Body of pancreas (tissue), 4 donors: ENCODE results near the gene ZFC3H1. TPM values are rescaled to one million over a fixed set of nuclear protein-coding genes. Genes with fewer than 3 reads are reported as not detected.

Experiments used
- ATAC-seq: fragments of 150-250 bp; one replicate; pipeline ENCODE4 v1.9.1; 2016
- DNase-seq, 4 donors: peaks; one replicate each; pipeline ENCODE4 v3.0.0-alpha.2; 2019
- H3K27ac ChIP-seq, 4 donors: fragments of 200-600 bp; sonication (generic); 1 replicate in 3 of 4; 2 replicates in 1 of 4; pipeline versions ENCODE4 v1.5.1 to v1.6.1; 2016 to 2019; ENCODE audit warnings: mild to moderate bottlenecking in 1 of 4, mixed read lengths in 1 of 4, moderate library complexity in 1 of 4
- H3K27me3 ChIP-seq, 2 donors: fragments of 200-600 bp; sonication (generic); one replicate each; pipeline ENCODE4 v1.6.0; 2016; ENCODE audit warnings: mild to moderate bottlenecking in 1 of 2
- H3K36me3 ChIP-seq, 2 donors: fragments of 200-600 bp; sonication (generic); replicated peaks in 1 of 2; 2 replicates each; pipeline ENCODE4 v1.5.1; 2016; ENCODE audit warnings: low read depth in 2 of 2; ENCODE audit not compliant: insufficient read depth in 1 of 2
- H3K4me1 ChIP-seq: fragments of 200-600 bp; sonication (generic); one replicate; pipeline ENCODE4 v1.6.0; 2016
- H3K4me3 ChIP-seq, 2 donors: fragments of 200-600 bp; sonication (generic); 1 replicate in 1 of 2; 2 replicates in 1 of 2; pipeline ENCODE4 v1.5.1; 2016 to 2019
- H3K9me3 ChIP-seq, 3 donors: fragments of 200-600 bp; sonication (generic); 1 replicate in 2 of 3; 2 replicates in 1 of 3; pipeline ENCODE4 v1.5.1; 2016
- POLR2A ChIP-seq, 3 donors: fragments of 450-650 bp; IDR thresholded peaks; one replicate each; pipeline ENCODE4 v1.6.1; 2016; ENCODE audit warnings: antibody characterized with exemption in 3 of 3, mild to moderate bottlenecking in 2 of 3
- WGBS, 2 donors: methylation state at CpG; one replicate each; pipeline ENCODE4 v1.1.5; 2017; 5-methylcytosine and 5-hydroxymethylcytosine counted together
- intact Hi-C: fragments of 100-400 bp; cut with DNase I; formaldehyde crosslinking; loops from one replicate; pipeline ENCODE4 v1.15.1; 2023
- total RNA-seq, 2 donors: library from RNA; depleted of rRNA; stranded (reverse); fragments of >200 nt; gene quantifications; one replicate each; pipeline ENCODE4 v1.1.0, GENCODE V29; 2016
- TF ChIP-seq, protein P1 (sequence below), 7 experiments: fragments of 450-650 bp in 4 of 7; fragments of 200-600 bp in 3 of 7; sonication (generic) in 3 of 7; IDR thresholded peaks; one replicate each; pipeline ENCODE4 v1.5.1; 2016 to 2019; ENCODE audit warnings: antibody characterized with exemption in 7 of 7

Gene ZFC3H1
- total RNA-seq, 2 donors from 2014 or later = 36.1 to 116 TPM

GRCh38 chr12:71652656-71653055 is 11.0 kb downstream of the ZFC3H1 start:
- H3K36me3 ChIP-seq = peaks cover 2 to 4% of the 10 kb centered on the region in 2 donors
- H3K27ac ChIP-seq = no peak overlapping the region
- H3K9me3 ChIP-seq = no peaks in the 10 kb centered on the region
- H3K27me3 ChIP-seq = no peaks in the 10 kb centered on the region
- no peak for TF ChIP-seq POLR2A (IDR thresholded peaks at IDR 0.05)
- TF ChIP-seq, protein P1, sequence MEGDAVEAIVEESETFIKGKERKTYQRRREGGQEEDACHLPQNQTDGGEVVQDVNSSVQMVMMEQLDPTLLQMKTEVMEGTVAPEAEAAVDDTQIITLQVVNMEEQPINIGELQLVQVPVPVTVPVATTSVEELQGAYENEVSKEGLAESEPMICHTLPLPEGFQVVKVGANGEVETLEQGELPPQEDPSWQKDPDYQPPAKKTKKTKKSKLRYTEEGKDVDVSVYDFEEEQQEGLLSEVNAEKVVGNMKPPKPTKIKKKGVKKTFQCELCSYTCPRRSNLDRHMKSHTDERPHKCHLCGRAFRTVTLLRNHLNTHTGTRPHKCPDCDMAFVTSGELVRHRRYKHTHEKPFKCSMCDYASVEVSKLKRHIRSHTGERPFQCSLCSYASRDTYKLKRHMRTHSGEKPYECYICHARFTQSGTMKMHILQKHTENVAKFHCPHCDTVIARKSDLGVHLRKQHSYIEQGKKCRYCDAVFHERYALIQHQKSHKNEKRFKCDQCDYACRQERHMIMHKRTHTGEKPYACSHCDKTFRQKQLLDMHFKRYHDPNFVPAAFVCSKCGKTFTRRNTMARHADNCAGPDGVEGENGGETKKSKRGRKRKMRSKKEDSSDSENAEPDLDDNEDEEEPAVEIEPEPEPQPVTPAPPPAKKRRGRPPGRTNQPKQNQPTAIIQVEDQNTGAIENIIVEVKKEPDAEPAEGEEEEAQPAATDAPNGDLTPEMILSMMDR (IDR thresholded peaks at IDR 0.05) = no peak
- peaks cover 24% of the 10 kb centered on the region for H3K4me1 ChIP-seq
- intact Hi-C loops = loop anchor here (10.0 kb wide), 1 partner anchor 92 kb away; no protein-coding TSS in a partner anchor
- DNase-seq (no peak), ATAC-seq (no peak)
- 80 to 83% methylated on average over 1 of the region's 1 CpG for WGBS, 2 donors
- H3K4me3 ChIP-seq = no peak overlapping the region

DNA sequence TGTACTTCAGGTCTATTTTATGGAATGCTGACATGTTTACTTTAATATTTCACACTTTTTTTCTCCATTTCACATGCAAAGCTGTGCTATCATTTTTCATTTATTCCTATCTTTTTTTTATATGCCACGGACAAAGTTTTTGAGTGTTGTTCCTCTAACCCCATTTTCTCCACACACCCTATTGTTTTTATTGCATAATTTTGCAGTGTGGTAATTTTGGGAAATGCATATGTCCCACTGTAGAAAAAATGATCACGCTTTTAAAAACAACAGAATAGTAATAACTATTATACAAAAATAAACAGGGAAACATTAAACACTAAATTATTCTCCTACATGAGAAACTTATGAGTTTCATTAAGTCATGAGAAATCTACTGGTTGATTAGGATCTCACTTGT is 14.2 kb downstream of the ZFC3H1 start:
- peaks cover 8% of the 10 kb centered on the region for H3K4me1 ChIP-seq
- no peaks in the 10 kb centered on the region for H3K27me3 ChIP-seq

GRCh38 chr12:71648537-71648936 is 15.1 kb downstream of the ZFC3H1 start:
- TF ChIP-seq POLR2A (IDR thresholded peaks at IDR 0.05) = no peak
- TF ChIP-seq, protein P1 (IDR thresholded peaks at IDR 0.05) = no peak
- Histone ChIP-seq H3K9me3 (no peaks in the 10 kb centered on the region), H3K4me1 (peaks cover 5% of the 10 kb centered on the region), H3K4me3 (no peak overlapping the region), H3K27ac (no peak overlapping the region), H3K27me3 (no peaks in the 10 kb centered on the region), H3K36me3 (peaks cover 0 to 17% of the 10 kb centered on the region in 2 donors)
- 57 to 68% methylated on average over 4 of the region's 4 CpGs for WGBS, 2 donors
- DNase-seq (no peak), ATAC-seq (no peak)
- intact Hi-C loops = no loop called here

More for the DNA sequence above, 14.2 kb downstream of the ZFC3H1 start:
- ATAC-seq (no peak), DNase-seq (no peak)
- H3K36me3 ChIP-seq = peaks cover 0 to 10% of the 10 kb centered on the region in 2 donors
- no peak overlapping the region for H3K27ac ChIP-seq
- TF ChIP-seq, protein P1 (IDR thresholded peaks at IDR 0.05) = no peak
- TF ChIP-seq POLR2A (IDR thresholded peaks at IDR 0.05) = no peak
- WGBS, 2 donors = 76 to 87% methylated on average over 2 of the region's 2 CpGs
- no peaks in the 10 kb centered on the region for H3K9me3 ChIP-seq
- no peak overlapping the region for H3K4me3 ChIP-seq
- intact Hi-C loops = no loop called here

DNA sequence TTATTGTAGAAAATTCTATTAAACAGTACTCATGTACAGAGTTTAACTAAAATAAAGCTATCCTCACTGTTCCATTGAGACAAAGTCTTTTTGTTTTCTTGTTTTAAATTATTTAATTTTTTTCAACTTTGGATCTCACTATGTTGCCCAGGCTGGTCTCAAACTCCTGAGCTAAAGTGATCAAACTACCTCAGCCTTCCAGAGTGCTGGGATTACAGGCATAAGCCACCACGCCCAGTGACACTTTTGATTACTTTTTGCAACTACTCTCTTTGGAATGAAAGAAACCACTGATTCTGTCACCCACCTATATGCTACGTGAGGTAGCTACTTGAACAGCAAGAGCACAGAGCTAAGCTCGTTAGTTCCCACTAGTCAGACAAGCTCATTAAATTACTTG is 17.1 kb downstream of the ZFC3H1 start:
- Histone ChIP-seq H3K4me3 (no peak overlapping the region), H3K9me3 (no peaks in the 10 kb centered on the region), H3K36me3 (peaks cover 0 to 26% of the 10 kb centered on the region in 2 donors), H3K4me1 (peaks cover 5% of the 10 kb centered on the region), H3K27me3 (no peaks in the 10 kb centered on the region), H3K27ac (no peak overlapping the region)
- TF ChIP-seq POLR2A (IDR thresholded peaks at IDR 0.05) = no peak
- TF ChIP-seq, protein P1 (IDR thresholded peaks at IDR 0.05) = no peak
- DNase-seq (no peak), ATAC-seq (no peak)
- intact Hi-C loops = no loop called here
- WGBS, 2 donors = 94 to 99% methylated on average over 3 of the region's 3 CpGs

GRCh38 chr12:71645268-71645667 is 18.4 kb downstream of the ZFC3H1 start:
- H3K27ac ChIP-seq = peak overlapping the region in 1 of 4 donors; percentile 9
- no peaks in the 10 kb centered on the region for H3K27me3 ChIP-seq
- 68 to 82% methylated on average over 3 of the region's 3 CpGs for WGBS, 2 donors
- H3K4me1 ChIP-seq = peaks cover 5% of the 10 kb centered on the region
- no peak overlapping the region for H3K4me3 ChIP-seq
- TF ChIP-seq POLR2A (IDR thresholded peaks at IDR 0.05) = no peak
- TF ChIP-seq, protein P1 (IDR thresholded peaks at IDR 0.05) = no peak
- intact Hi-C loops = no loop called here
- ATAC-seq = no peak
- H3K9me3 ChIP-seq = no peaks in the 10 kb centered on the region
- peaks cover 3 to 29% of the 10 kb centered on the region in 2 donors for H3K36me3 ChIP-seq
- no peak for DNase-seq
